ENCODE data around the gene HBM.
"Not testable (repeated sequence)": the region's sequence is repeated elsewhere in the genome, so short reads cannot be mapped to it uniquely, and the experiment has no call there.

Gene HBM

GRCh38 chr16:144797-145252 lies 21.0 kb upstream of the HBM start:
- TF ChIP-seq CTCF (IDR thresholded peaks at IDR 0.05; ENCODE audit: low read depth, low read length, missing control alignments) = no peak
- H3K4me3 ChIP-seq (replicated peaks; ENCODE audit: low read depth, low read length) = no peak overlapping the region
- DNase-seq (ENCODE audit: extremely low read depth, low read depth) = no peak

- H3K4me3 ChIP-seq (replicated peaks; ENCODE audit: low read depth, low read length) = no peak overlapping the region
- TF ChIP-seq CTCF (IDR thresholded peaks at IDR 0.05; ENCODE audit: low read depth, low read length, missing control alignments) = no peak
- DNase-seq (ENCODE audit: extremely low read depth, low read depth) = no peak
Observed at GRCh38 chr16:146646-147045, 19.1 kb upstream of the HBM start.

- no peak for TF ChIP-seq CTCF (IDR thresholded peaks at IDR 0.05; ENCODE audit: low read depth, low read length, missing control alignments)
- DNase-seq (ENCODE audit: extremely low read depth, low read depth) = no peak
Observed at GRCh38 chr16:149024-149660, 16.6 kb upstream of the HBM start.

GRCh38 chr16:152141-153128 lies 13.3 kb upstream of the HBM start, which contains the start of gene HBZ:
Gene HBZ (plus strand): TSS chr16:152644. CDS start chr16:152910, 266 bp downstream.
- TF ChIP-seq CTCF (IDR thresholded peaks at IDR 0.05; ENCODE audit: low read depth, low read length, missing control alignments) = no peak
- no peak within 1 kb of the TSS for H3K4me3 ChIP-seq (replicated peaks; ENCODE audit: low read depth, low read length)

More at GRCh38 chr16:149024-149660, 16.6 kb upstream of the HBM start:
- H3K4me3 ChIP-seq (replicated peaks; ENCODE audit: low read depth, low read length) = no peak overlapping the region

GRCh38 chr16:153129-153521 lies 12.7 kb upstream of the HBM start:
- H3K4me3 ChIP-seq (replicated peaks; ENCODE audit: low read depth, low read length); DNase-seq (ENCODE audit: extremely low read depth, low read depth): not testable (repeated sequence)

More at GRCh38 chr16:152141-153128, 13.3 kb upstream of the HBM start, which contains the start of gene HBZ:
- DNase-seq (ENCODE audit: extremely low read depth, low read depth) = no peak

- H3K4me3 ChIP-seq (replicated peaks; ENCODE audit: low read depth, low read length); DNase-seq (ENCODE audit: extremely low read depth, low read depth): not testable (repeated sequence)
Observed at GRCh38 chr16:153550-154216, 12.1 kb upstream of the HBM start.

GRCh38 chr16:154217-155030 lies 11.4 kb upstream of the HBM start:
- no peak for TF ChIP-seq CTCF (IDR thresholded peaks at IDR 0.05; ENCODE audit: low read depth, low read length, missing control alignments)
- peak overlapping the region; percentile 46 for H3K4me3 ChIP-seq (replicated peaks; ENCODE audit: low read depth, low read length)
- DNase-seq (ENCODE audit: extremely low read depth, low read depth) = no peak
